ENCODE results near the gene ALKBH3. TPM values are rescaled to one million over a fixed set of nuclear protein-coding genes. Genes with fewer than 3 reads are reported as not detected.

The ALKBH3 gene
- total and polyA plus RNA-seq, 7 donors = 27.4 to 47.1 (median 33.4) TPM

- Histone ChIP-seq H3K4me3 (no peak overlapping the region), H3K27me3 (ENCODE audit: insufficient read depth in 3 of 3, low read length in 2 of 3) (no peaks in the 10 kb centered on the region), H3K4me1 (peaks cover 21% of the 10 kb centered on the region), H3K9me3 (no peaks in the 10 kb centered on the region), H3K27ac (no peak overlapping the region), H3K36me3 (ENCODE audit: insufficient read depth in 1 of 2, low read depth in 1 of 2) (peaks cover 0 to 40% of the 10 kb centered on the region in 2 donors)
- TF ChIP-seq CTCF (IDR thresholded peaks at IDR 0.05) = no peak
- intact Hi-C loops (cut with DNase I) = loop anchor here in 1 of 2 donors (5.0 kb wide), 1 partner anchor 35 kb away; the partner anchor contains the start of gene C11orf96
- 82 to 88% (median 86%) methylated on average over 4 of the region's 4 CpGs for WGBS, 3 donors
- DNase-seq (no peak), ATAC-seq (no peak)
Measured at GRCh38 chr11:43907028-43907975, 26.7 kb downstream of the ALKBH3 start.

- DNase-seq = no peak
- Histone ChIP-seq H3K27ac (peak overlapping the region; percentile 42), H3K9me3 (no peaks in the 10 kb centered on the region), H3K36me3 (ENCODE audit: insufficient read depth in 1 of 2, low read depth in 1 of 2) (peaks cover 0 to 33% of the 10 kb centered on the region in 2 donors), H3K27me3 (ENCODE audit: insufficient read depth in 3 of 3, low read length in 2 of 3) (no peaks in the 10 kb centered on the region), H3K4me1 (peaks cover 21% of the 10 kb centered on the region), H3K4me3 (no peak overlapping the region)
- intact Hi-C loops (cut with DNase I) = loop anchor here in 1 of 2 donors (5.0 kb wide), 1 partner anchor 34 kb away; the partner anchor contains the start of gene C11orf96
- ATAC-seq = no peak
- TF ChIP-seq CTCF (IDR thresholded peaks at IDR 0.05) = no peak
- WGBS, 3 donors = 90 to 100% (median 97%) methylated on average over 2 of the region's 2 CpGs
Measured at GRCh38 chr11:43908191-43908590, 27.6 kb downstream of the ALKBH3 start.

GRCh38 chr11:43908683-43909082 is 28.1 kb downstream of the ALKBH3 start:
- H3K27me3 ChIP-seq (ENCODE audit: insufficient read depth in 3 of 3, low read length in 2 of 3) = no peaks in the 10 kb centered on the region
- no peak overlapping the region for H3K4me3 ChIP-seq
- H3K4me1 ChIP-seq = peaks cover 21% of the 10 kb centered on the region
- ATAC-seq = peak; percentile 86 to 97 (median 96)
- no peak for TF ChIP-seq CTCF (IDR thresholded peaks at IDR 0.05)
- peaks cover 0 to 33% of the 10 kb centered on the region in 2 donors for H3K36me3 ChIP-seq (ENCODE audit: insufficient read depth in 1 of 2, low read depth in 1 of 2)
- DNase-seq = no peak
- WGBS, 3 donors = 37 to 68% (median 44%) methylated on average over 7 of the region's 7 CpGs
- no peaks in the 10 kb centered on the region for H3K9me3 ChIP-seq
- intact Hi-C loops (cut with DNase I) = loop anchor here in 1 of 2 donors (5.0 kb wide), 1 partner anchor 34 kb away; the partner anchor contains the start of gene C11orf96
- peak overlapping the region; percentile 42 for H3K27ac ChIP-seq

- TF ChIP-seq CTCF (IDR thresholded peaks at IDR 0.05) = no peak
- 84 to 90% (median 86%) methylated on average over 3 of the region's 3 CpGs for WGBS, 3 donors
- no peak overlapping the region for H3K4me3 ChIP-seq
- intact Hi-C loops (cut with DNase I) = no loop called here
- H3K27ac ChIP-seq = no peak overlapping the region
- DNase-seq = no peak
- H3K4me1 ChIP-seq = peaks cover 14% of the 10 kb centered on the region
- ATAC-seq = no peak
- H3K9me3 ChIP-seq = no peaks in the 10 kb centered on the region
- no peaks in the 10 kb centered on the region for H3K27me3 ChIP-seq (ENCODE audit: insufficient read depth in 3 of 3, low read length in 2 of 3)
- peaks cover 4 to 32% of the 10 kb centered on the region in 2 donors for H3K36me3 ChIP-seq (ENCODE audit: insufficient read depth in 1 of 2, low read depth in 1 of 2)
Measured at GRCh38 chr11:43913829-43914380, 33.3 kb downstream of the ALKBH3 start.
